Panc1 (cell line): ENCODE measurements around the gene CDK5RAP3.

Experiments used
- CTCF ChIP-seq: fragments of 450-650 bp; IDR thresholded peaks from 2 replicates; pipeline ENCODE4 v1.5.1; 2017; ENCODE audit warnings: mild to moderate bottlenecking
- POLR2AphosphoS5 ChIP-seq: IDR thresholded peaks from 2 replicates; pipeline ENCODE4 v1.6.1; 2012; ENCODE audit warnings: mild to moderate bottlenecking, low read depth, low read length, moderate library complexity
- REST ChIP-seq, 2 experiments: IDR thresholded peaks; 2 replicates each; pipeline ENCODE4 v1.6.1; 2011 to 2012; ENCODE audit warnings: low read depth in 2 of 2, control low read depth in 1 of 2, low read length in 1 of 2, mild to moderate bottlenecking in 1 of 2, moderate library complexity in 1 of 2; ENCODE audit not compliant: insufficient read depth in 1 of 2
- SIN3A ChIP-seq: IDR thresholded peaks from 2 replicates; pipeline ENCODE4 v1.6.1; 2012; ENCODE audit warnings: low read depth, mild to moderate bottlenecking, low read length, moderate library complexity, borderline replicate concordance; ENCODE audit not compliant: insufficient read depth
- TCF7L2 ChIP-seq: IDR thresholded peaks from 2 replicates; pipeline ENCODE4 v1.6.1; 2011; ENCODE audit warnings: mild to moderate bottlenecking, low read depth, low read length, inconsistent platforms

- TF ChIP-seq CTCF (no peak; the same call in 1 of the 2 replicates), SIN3A (no peak), POLR2AphosphoS5 (no peak), REST (IDR thresholded peaks at IDR 0.05; ENCODE audit: insufficient read depth in 1 of 2, low read depth in 2 of 2, low read length in 1 of 2) (no peak), TCF7L2 (no peak)
These were observed 7.4 kb downstream of the CDK5RAP3 start for GRCh38 chr17:47978324-47978723.
